Neuronal stem cell (in vitro differentiated cells): ENCODE results near the gene GRAMD2A. TPM values are rescaled to one million over a fixed set of nuclear protein-coding genes. Genes with fewer than 3 reads are reported as not detected.

Experiments
- DNase-seq: peaks from one replicate; pipeline ENCODE4 v3.0.0-alpha.2; 2013; ENCODE audit warnings: low spot score
- H2AFZ ChIP-seq: one replicate; pipeline ENCODE4 v1.6.1; 2013; ENCODE audit warnings: mild to moderate bottlenecking, low read length, inconsistent platforms
- H2AK5ac ChIP-seq: 2 replicates; pipeline ENCODE4 v1.6.1; 2013; ENCODE audit warnings: low read depth, mild to moderate bottlenecking, inconsistent platforms, low read length, moderate library complexity, mixed read lengths
- H2BK120ac ChIP-seq: 2 replicates; pipeline ENCODE4 v1.6.1; 2013; ENCODE audit warnings: low read depth, mild to moderate bottlenecking, inconsistent platforms, low read length, moderate library complexity, mixed read lengths
- H2BK12ac ChIP-seq: one replicate; pipeline ENCODE4 v1.6.1; 2013; ENCODE audit warnings: low read length, inconsistent platforms
- H2BK15ac ChIP-seq: 2 replicates; pipeline ENCODE4 v1.6.1; 2013; ENCODE audit warnings: mild to moderate bottlenecking, low read length, inconsistent platforms, mixed read lengths
- H2BK5ac ChIP-seq: one replicate; pipeline ENCODE4 v1.6.1; 2013; ENCODE audit warnings: inconsistent platforms, mild to moderate bottlenecking, low read length, moderate library complexity
- H3K14ac ChIP-seq: one replicate; pipeline ENCODE4 v1.6.1; 2013; ENCODE audit warnings: low read length, inconsistent platforms
- H3K18ac ChIP-seq: 2 replicates; pipeline ENCODE4 v1.6.1; 2013; ENCODE audit warnings: low read length, inconsistent platforms
- H3K23ac ChIP-seq: 2 replicates; pipeline ENCODE4 v1.6.1; 2013; ENCODE audit warnings: low read depth, mild to moderate bottlenecking, mixed read lengths, low read length, inconsistent platforms; ENCODE audit not compliant: poor library complexity
- H3K27ac ChIP-seq: replicated peaks from 3 replicates; pipeline ENCODE4 v1.5.1; 2013; ENCODE audit warnings: low read length, inconsistent platforms
- H3K27me3 ChIP-seq, 3 experiments: 2 replicates each; pipeline ENCODE4 v1.6.1; 2013; ENCODE audit warnings: low read length in 3 of 3, mild to moderate bottlenecking in 2 of 3, inconsistent platforms in 1 of 3, low read depth in 1 of 3, mixed read lengths in 1 of 3, moderate library complexity in 1 of 3; ENCODE audit not compliant: control insufficient read depth in 3 of 3, insufficient read depth in 3 of 3
- H3K36me3 ChIP-seq, 2 donors: replicated peaks in 1 of 2; 2 replicates each; pipeline ENCODE4 v1.6.1; 2013; ENCODE audit warnings: low read length in 2 of 2; ENCODE audit not compliant: control insufficient read depth in 2 of 2, insufficient read depth in 2 of 2
- H3K4ac ChIP-seq: 2 replicates; pipeline ENCODE4 v1.6.1; 2013; ENCODE audit warnings: inconsistent platforms, mild to moderate bottlenecking, low read length, moderate library complexity
- H3K4me1 ChIP-seq, 2 donors: 1 replicate in 1 of 2; 2 replicates in 1 of 2; pipeline ENCODE4 v1.6.1; 2013; ENCODE audit warnings: low read length in 2 of 2, low read depth in 1 of 2; ENCODE audit not compliant: control insufficient read depth in 2 of 2, insufficient read depth in 1 of 2
- H3K4me2 ChIP-seq: one replicate; pipeline ENCODE4 v1.6.1; 2013; ENCODE audit warnings: mild to moderate bottlenecking, low read length, inconsistent platforms; ENCODE audit not compliant: insufficient read depth, poor library complexity, severe bottlenecking
- H3K4me3 ChIP-seq, 2 donors: 2 replicates each; pipeline ENCODE4 v1.5.1; 2013; ENCODE audit warnings: low read length in 2 of 2, mild to moderate bottlenecking in 2 of 2, inconsistent platforms in 1 of 2, moderate library complexity in 1 of 2
- H3K79me1 ChIP-seq: one replicate; pipeline ENCODE4 v1.6.1; 2013; ENCODE audit warnings: low read depth, mild to moderate bottlenecking, inconsistent platforms, low read length, moderate library complexity
- H3K9ac ChIP-seq: one replicate; pipeline ENCODE4 v1.6.1; 2013; ENCODE audit warnings: mild to moderate bottlenecking, low read depth, low read length, inconsistent platforms; ENCODE audit not compliant: poor library complexity
- H3K9me3 ChIP-seq, 2 donors: replicated peaks in 1 of 2; 2 replicates each; pipeline versions ENCODE3 to v1.6.1; 2013; ENCODE audit warnings: low read length in 2 of 2, mild to moderate bottlenecking in 2 of 2, inconsistent platforms in 1 of 2, low read depth in 1 of 2, mixed read lengths in 1 of 2, moderate library complexity in 1 of 2; ENCODE audit not compliant: control insufficient read depth in 2 of 2, insufficient read depth in 1 of 2
- H4K8ac ChIP-seq: one replicate; pipeline ENCODE4 v1.6.1; 2013; ENCODE audit warnings: low read depth, mild to moderate bottlenecking, inconsistent platforms, low read length, moderate library complexity
- H4K91ac ChIP-seq: one replicate; pipeline ENCODE4 v1.6.1; 2013; ENCODE audit warnings: low read length, low read depth, mild to moderate bottlenecking, inconsistent platforms; ENCODE audit not compliant: poor library complexity
- WGBS, 2 donors: extraction: QIAGEN DNeasy Blood & Tissue Kit; methylation state at CpG; one replicate each; pipeline ENCODE4 v1.1.7; 2013; ENCODE audit warnings: missing lambda C conversion rate in 2 of 2, mixed read lengths in 1 of 2; ENCODE audit not compliant: insufficient read length in 2 of 2, insufficient replicate concordance in 1 of 2; ENCODE audit errors: extremely low coverage in 2 of 2; 5-methylcytosine and 5-hydroxymethylcytosine counted together
- polyA plus RNA-seq, 2 experiments: library from polyadenylated mRNA; stranded (reverse); fragments of 200-250 nt; gene quantifications; one replicate each; pipeline ENCODE4 v1.2.3, GENCODE V29; 2013

Gene GRAMD2A
- polyA plus RNA-seq (2013, experiment 1 of 2), result 0.38 TPM
- polyA plus RNA-seq (2013, experiment 2 of 2), result 0.30 TPM

DNA sequence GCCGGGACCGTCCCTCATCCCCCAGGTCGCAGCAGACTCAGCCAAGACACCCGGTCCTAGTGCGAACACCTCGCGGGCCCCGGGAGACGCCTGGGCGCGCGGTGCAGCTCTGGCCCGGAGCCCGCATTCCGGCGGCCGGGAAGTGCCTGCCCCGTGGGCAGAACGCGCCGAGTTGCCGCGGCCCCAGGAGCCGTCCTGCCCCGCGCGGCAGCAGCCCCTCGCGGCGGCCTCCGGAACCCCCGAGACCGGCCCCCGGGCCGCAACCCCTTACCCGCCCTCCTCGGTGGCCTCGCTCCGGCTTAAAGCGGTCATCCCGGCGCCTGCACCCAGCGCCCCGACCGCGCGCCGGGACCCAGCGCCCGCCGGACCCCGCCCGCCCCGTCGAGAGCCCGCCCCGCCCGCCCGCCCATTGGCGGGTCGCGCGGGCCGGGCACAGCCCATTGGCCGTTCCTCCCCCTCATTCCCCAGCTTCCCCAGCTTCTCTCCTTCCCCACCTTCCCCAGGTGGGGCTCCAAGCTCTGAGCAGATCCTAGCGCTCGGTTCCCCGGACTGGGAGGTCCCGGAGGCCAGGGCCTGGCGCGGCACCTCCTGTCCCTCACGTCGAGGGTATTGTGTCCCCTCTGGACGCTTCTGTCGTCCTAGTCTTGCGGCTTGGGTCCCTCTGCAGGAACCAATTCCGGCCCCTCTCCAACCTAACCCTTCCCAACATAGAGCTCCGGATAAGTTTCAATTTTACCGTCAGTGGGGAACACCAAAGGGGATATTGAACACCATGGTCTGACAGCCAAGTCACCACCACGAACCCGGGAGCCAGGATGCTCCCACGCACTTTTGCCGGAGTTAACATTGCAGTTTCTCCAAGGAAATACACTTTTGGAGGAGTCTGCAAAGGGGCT is at the start of gene GRAMD2A:
TSS of gene GRAMD2A (minus strand) at position 328 of the 896 bp plus-strand sequence.
- H2BK12ac ChIP-seq, result peak within 1 kb of the TSS; percentile 67
- H3K27ac ChIP-seq, result no peak within 1 kb of the TSS
- no peak within 1 kb of the TSS for H3K4ac ChIP-seq
- DNase-seq, result no peak
- H2AFZ ChIP-seq, result peak within 1 kb of the TSS; percentile 26
- peaks cover 0 to 2% of the 10 kb centered on the region in 2 donors for H3K4me1 ChIP-seq
- H2BK5ac ChIP-seq, result no peak within 1 kb of the TSS
- WGBS, 2 donors, result no CpG with 5 or more reads among the region's 83 CpGs
- peak within 1 kb of the TSS; percentile 83 for H3K9ac ChIP-seq
- H3K18ac ChIP-seq, result peak within 1 kb of the TSS; percentile 53
- peaks cover 39 to 48% of the 10 kb centered on the region in 2 donors for H3K36me3 ChIP-seq
- peaks cover 4 to 24% (median 5%) of the 10 kb centered on the region in 3 experiments for H3K27me3 ChIP-seq
- peak within 1 kb of the TSS; percentile 64 for H3K4me2 ChIP-seq
- no peaks in the 10 kb centered on the region for H3K79me1 ChIP-seq
- peak within 1 kb of the TSS; percentile 95 for H3K23ac ChIP-seq
- peak within 1 kb of the TSS in 1 of 2 donors; percentile 75 for H3K4me3 ChIP-seq
- no peak within 1 kb of the TSS for H2BK120ac ChIP-seq
- H3K14ac ChIP-seq, result no peak within 1 kb of the TSS
- H4K91ac ChIP-seq, result peak within 1 kb of the TSS; percentile 38
- no peak within 1 kb of the TSS for H2BK15ac ChIP-seq
- peak within 1 kb of the TSS; percentile 64 for H2AK5ac ChIP-seq
- H4K8ac ChIP-seq, result no peak within 1 kb of the TSS
- peaks cover 0 to 3% of the 10 kb centered on the region in 2 donors for H3K9me3 ChIP-seq

DNA sequence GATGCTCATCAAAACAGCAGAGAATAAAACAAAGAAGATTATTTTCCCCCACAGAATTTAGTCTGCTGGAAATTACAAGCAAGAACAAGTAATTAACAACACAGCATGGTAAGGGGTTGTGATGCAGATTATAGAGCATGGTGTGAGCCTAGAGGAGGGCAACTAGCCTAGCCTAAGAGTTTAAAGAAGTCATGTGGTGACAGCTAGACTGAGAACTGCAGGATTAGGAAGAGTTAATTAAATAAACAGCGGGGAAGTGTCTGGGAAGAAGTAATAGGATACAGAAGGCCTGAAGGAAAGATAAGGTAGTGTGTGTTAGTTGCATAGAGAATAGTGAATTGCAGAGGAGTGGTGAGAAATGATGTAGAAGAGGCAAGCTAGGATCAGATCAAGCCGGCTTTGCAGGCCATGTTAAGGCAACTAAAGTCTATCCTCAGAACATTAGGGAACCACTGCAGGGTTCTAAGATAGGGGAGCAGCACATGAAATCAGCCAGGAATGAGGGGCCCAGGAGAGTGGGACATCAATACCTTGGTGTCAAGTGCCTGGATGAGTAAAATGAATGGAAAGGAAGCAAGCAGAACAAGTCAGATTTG is 45.3 kb upstream of the GRAMD2A start:
- peaks cover 0 to 3% of the 10 kb centered on the region in 2 donors for H3K4me1 ChIP-seq
- no peaks in the 10 kb centered on the region for H3K27me3 ChIP-seq
- no peak overlapping the region for H2AFZ ChIP-seq
- peaks cover 13 to 84% of the 10 kb centered on the region in 2 donors for H3K36me3 ChIP-seq
- H3K4me2 ChIP-seq, result no peak overlapping the region
- no peak overlapping the region for H3K18ac ChIP-seq
- H3K14ac ChIP-seq, result no peak overlapping the region
- no peak overlapping the region for H2BK15ac ChIP-seq
- no peak overlapping the region for H3K27ac ChIP-seq
- H2BK5ac ChIP-seq, result no peak overlapping the region
- no peak overlapping the region for H3K23ac ChIP-seq
- no peaks in the 10 kb centered on the region for H3K79me1 ChIP-seq
- DNase-seq, result no peak
- WGBS, 2 donors, result no CpG with 5 or more reads among the region's 2 CpGs
- H2BK12ac ChIP-seq, result no peak overlapping the region
- no peak overlapping the region for H2AK5ac ChIP-seq
- no peak overlapping the region for H4K91ac ChIP-seq
- no peak overlapping the region for H4K8ac ChIP-seq
- H3K4me3 ChIP-seq, result no peak overlapping the region
- no peak overlapping the region for H3K4ac ChIP-seq
- no peaks in the 10 kb centered on the region for H3K9me3 ChIP-seq
- no peak overlapping the region for H3K9ac ChIP-seq
- no peak overlapping the region for H2BK120ac ChIP-seq

DNA sequence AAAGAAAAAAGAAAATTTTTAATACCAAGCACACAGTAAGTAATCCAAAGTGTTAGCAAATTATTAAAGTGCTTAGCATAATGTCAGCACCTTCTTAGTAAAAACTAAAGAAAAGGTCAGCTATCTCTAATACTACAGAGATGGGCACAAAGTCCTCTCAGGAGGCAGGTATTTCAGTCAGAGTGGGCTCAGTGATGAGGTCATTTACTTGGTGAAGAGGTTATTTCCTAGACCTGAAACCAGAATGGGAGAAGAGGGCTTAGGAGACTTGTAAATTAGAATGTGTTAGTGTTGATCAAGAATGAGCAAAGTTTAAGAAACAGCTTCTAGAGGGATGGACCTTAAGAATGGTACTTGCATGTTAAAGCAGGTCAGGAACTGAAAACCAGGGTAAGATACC is 42.1 kb upstream of the GRAMD2A start:
- no peak for DNase-seq
- H2AFZ ChIP-seq, result no peak overlapping the region
- H3K4ac ChIP-seq, result no peak overlapping the region
- H3K9me3 ChIP-seq, result no peaks in the 10 kb centered on the region
- no peak overlapping the region for H2AK5ac ChIP-seq
- peaks cover 0 to 9% of the 10 kb centered on the region in 2 donors for H3K4me1 ChIP-seq
- H3K36me3 ChIP-seq, result peaks cover 13 to 60% of the 10 kb centered on the region in 2 donors
- H2BK12ac ChIP-seq, result no peak overlapping the region
- H3K18ac ChIP-seq, result no peak overlapping the region
- no peak overlapping the region for H4K8ac ChIP-seq
- no peak overlapping the region for H3K9ac ChIP-seq
- H3K79me1 ChIP-seq, result no peaks in the 10 kb centered on the region
- H3K4me3 ChIP-seq, result no peak overlapping the region
- no peak overlapping the region for H3K23ac ChIP-seq
- no peak overlapping the region for H2BK15ac ChIP-seq
- no peak overlapping the region for H2BK5ac ChIP-seq
- H4K91ac ChIP-seq, result no peak overlapping the region
- no peak overlapping the region for H3K4me2 ChIP-seq
- H3K14ac ChIP-seq, result no peak overlapping the region
- no peak overlapping the region for H2BK120ac ChIP-seq
- H3K27ac ChIP-seq, result no peak overlapping the region
- H3K27me3 ChIP-seq, result no peaks in the 10 kb centered on the region

DNA sequence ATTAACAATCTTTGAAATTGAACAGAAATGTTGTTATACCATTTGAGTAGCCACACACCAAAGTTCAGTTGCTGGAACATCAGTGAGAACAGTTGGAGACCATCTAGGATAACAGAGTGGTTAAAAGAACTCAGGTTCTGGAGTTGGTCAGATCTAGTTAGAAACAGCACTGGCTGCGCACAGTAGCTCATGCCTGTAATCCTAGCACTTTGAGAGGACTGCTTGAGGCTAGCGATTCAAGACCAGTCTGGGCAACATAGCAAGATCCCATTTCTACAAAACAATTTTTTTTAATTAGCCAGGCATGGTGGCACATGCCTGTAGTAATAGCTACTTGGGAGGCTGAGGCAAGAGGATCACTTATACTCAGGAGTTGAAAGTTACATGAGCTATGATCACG is 41.0 kb upstream of the GRAMD2A start:
- no peak overlapping the region for H4K8ac ChIP-seq
- no peak overlapping the region for H3K14ac ChIP-seq
- H2BK15ac ChIP-seq, result no peak overlapping the region
- H4K91ac ChIP-seq, result no peak overlapping the region
- no peak overlapping the region for H3K9ac ChIP-seq
- H3K9me3 ChIP-seq, result no peaks in the 10 kb centered on the region
- no peak overlapping the region for H3K4me3 ChIP-seq
- H3K27ac ChIP-seq, result no peak overlapping the region
- H3K4me2 ChIP-seq, result no peak overlapping the region
- H2BK5ac ChIP-seq, result no peak overlapping the region
- H3K27me3 ChIP-seq, result no peaks in the 10 kb centered on the region
- no peak overlapping the region for H2BK120ac ChIP-seq
- peaks cover 0 to 9% of the 10 kb centered on the region in 2 donors for H3K4me1 ChIP-seq
- no peak overlapping the region for H2AFZ ChIP-seq
- peaks cover 13 to 49% of the 10 kb centered on the region in 2 donors for H3K36me3 ChIP-seq
- no peaks in the 10 kb centered on the region for H3K79me1 ChIP-seq
- no peak overlapping the region for H2AK5ac ChIP-seq
- WGBS, 2 donors, result no CpG with 5 or more reads among the region's 3 CpGs
- H3K23ac ChIP-seq, result no peak overlapping the region
- no peak overlapping the region for H3K18ac ChIP-seq
- no peak overlapping the region for H2BK12ac ChIP-seq
- H3K4ac ChIP-seq, result no peak overlapping the region
- DNase-seq, result no peak
